HG03378 (cell line): ENCODE data around the gene IFIT1B.
A peak's percentile ranks its signal among the peaks of the same experiment; 100 is the strongest.

Experiments
- ATAC-seq: cut with Tn5 transposase; IDR thresholded peaks from one replicate; pipeline ENCODE4 v1.9.1; 2021; ENCODE audit warnings: mild to moderate bottlenecking, moderate library complexity; ENCODE audit not compliant: unreplicated experiment

The IFIT1B gene

GRCh38 chr10:89347701-89348457 lies 30.0 kb upstream of the IFIT1B start:
- no peak for ATAC-seq

- ATAC-seq = no peak
These were observed 29.4 kb upstream of the IFIT1B start for GRCh38 chr10:89348481-89348880.

GRCh38 chr10:89348975-89349374 lies 28.9 kb upstream of the IFIT1B start:
- no peak for ATAC-seq

GRCh38 chr10:89350631-89351315 lies 27.1 kb upstream of the IFIT1B start:
- peak; percentile 25 for ATAC-seq

GRCh38 chr10:89351412-89351779 lies 26.5 kb upstream of the IFIT1B start:
- peak; percentile 75 for ATAC-seq

- ATAC-seq = peak; percentile 38
These were observed 25.9 kb upstream of the IFIT1B start for GRCh38 chr10:89351780-89352597.

GRCh38 chr10:89352802-89353201 lies 25.1 kb upstream of the IFIT1B start:
- ATAC-seq = no peak

GRCh38 chr10:89355394-89355931 lies 22.4 kb upstream of the IFIT1B start:
- ATAC-seq = no peak

GRCh38 chr10:89357096-89357495 lies 20.8 kb upstream of the IFIT1B start:
- ATAC-seq = no peak

- no peak for ATAC-seq
These were observed 19.9 kb upstream of the IFIT1B start for GRCh38 chr10:89357975-89358374.

GRCh38 chr10:89360157-89360556 lies 17.7 kb upstream of the IFIT1B start:
- ATAC-seq = no peak

GRCh38 chr10:89362929-89363328 lies 14.9 kb upstream of the IFIT1B start:
- no peak for ATAC-seq

- ATAC-seq = no peak
These were observed 14.0 kb upstream of the IFIT1B start for GRCh38 chr10:89363729-89364442.

GRCh38 chr10:89364531-89364930 lies 13.3 kb upstream of the IFIT1B start:
- ATAC-seq = no peak

GRCh38 chr10:89367529-89367928 lies 10.3 kb upstream of the IFIT1B start:
- peak; percentile 72 for ATAC-seq

GRCh38 chr10:89368129-89368528 lies 9.7 kb upstream of the IFIT1B start:
- no peak for ATAC-seq

- no peak for ATAC-seq
These were observed 8.4 kb upstream of the IFIT1B start for GRCh38 chr10:89369156-89370105.

GRCh38 chr10:89371079-89371478 lies 6.8 kb upstream of the IFIT1B start:
- ATAC-seq = no peak

- no peak for ATAC-seq
These were observed 5.9 kb upstream of the IFIT1B start for GRCh38 chr10:89371987-89372386.
